ENCODE measurements around the gene DNAH14. TPM values are rescaled to one million over a fixed set of nuclear protein-coding genes. Genes with fewer than 3 reads are reported as not detected.

Gene DNAH14
- polyA plus RNA-seq, 2 of the 4 experiments (the other 2 are of a cell fraction): 15.9 to 35.8 TPM

DNA sequence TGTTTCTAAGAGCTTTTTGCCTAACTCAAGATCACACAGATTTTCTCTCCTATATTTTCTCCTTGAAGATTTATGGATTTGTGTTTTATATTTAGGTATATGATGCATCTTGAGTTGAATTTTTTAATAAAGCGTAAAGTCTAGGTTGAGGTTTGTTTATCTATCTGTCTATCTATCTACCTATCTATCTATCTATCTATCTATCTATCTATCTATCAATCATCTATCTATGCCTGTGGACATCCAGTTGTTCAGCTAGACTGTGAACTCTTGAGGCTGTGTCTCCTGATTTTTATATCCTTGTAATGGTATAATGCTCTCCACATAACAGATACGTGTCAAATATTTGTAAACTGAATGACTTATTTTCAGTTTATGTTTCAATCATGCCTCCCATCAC lies 120.1 kb downstream of the DNAH14 start:
- CTCF ChIA-PET: no interaction called here
- no peak for ATAC-seq

DNA sequence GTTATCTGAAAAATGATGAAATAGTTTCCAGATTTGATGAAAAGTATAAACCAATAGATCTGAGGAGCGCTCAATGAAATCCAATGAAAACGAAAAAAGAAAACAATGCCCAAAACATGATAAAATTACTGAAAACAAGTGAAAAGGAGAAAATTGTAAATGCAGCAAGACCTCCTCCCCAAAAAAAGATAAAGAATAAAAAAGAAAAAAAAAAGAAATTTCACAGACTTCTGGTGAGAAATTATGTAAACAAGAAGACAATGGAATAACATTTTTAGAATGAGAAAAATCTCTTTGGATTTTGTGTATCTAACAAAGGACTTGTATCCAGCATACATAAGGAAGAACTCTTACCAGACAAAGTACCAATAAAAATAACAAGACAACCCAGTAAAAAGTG lies 134.2 kb downstream of the DNAH14 start:
- no peak overlapping the region for H3K4me3 ChIP-seq
- H3K27ac ChIP-seq: no peak overlapping the region
- POLR2A ChIA-PET: no interaction called here
- H3K4me2 ChIP-seq: no peak overlapping the region
- peaks cover 19% of the 10 kb centered on the region; the same call in 2 of the 3 replicates for H3K9me3 ChIP-seq
- DNase-seq (ENCODE audit: low read depth in 1 of 2, low spot score in 1 of 2): no peak
- TF ChIP-seq, protein P1, sequence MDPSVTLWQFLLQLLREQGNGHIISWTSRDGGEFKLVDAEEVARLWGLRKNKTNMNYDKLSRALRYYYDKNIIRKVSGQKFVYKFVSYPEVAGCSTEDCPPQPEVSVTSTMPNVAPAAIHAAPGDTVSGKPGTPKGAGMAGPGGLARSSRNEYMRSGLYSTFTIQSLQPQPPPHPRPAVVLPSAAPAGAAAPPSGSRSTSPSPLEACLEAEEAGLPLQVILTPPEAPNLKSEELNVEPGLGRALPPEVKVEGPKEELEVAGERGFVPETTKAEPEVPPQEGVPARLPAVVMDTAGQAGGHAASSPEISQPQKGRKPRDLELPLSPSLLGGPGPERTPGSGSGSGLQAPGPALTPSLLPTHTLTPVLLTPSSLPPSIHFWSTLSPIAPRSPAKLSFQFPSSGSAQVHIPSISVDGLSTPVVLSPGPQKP (IDR thresholded peaks at IDR 0.05; ENCODE audit: low read depth, low read length): no peak
- TF ChIP-seq SMC3 (IDR thresholded peaks at IDR 0.05) (no peak), RCOR1 (IDR thresholded peaks at IDR 0.05; ENCODE audit: low read depth, low read length) (no peak), POLR2AphosphoS2 (conservative IDR thresholded peaks at IDR 0.05; ENCODE audit: low read length) (no peak), HOXA7 (CRISPR knock-in tag; IDR thresholded peaks at IDR 0.05) (no peak), KDM1A (IDR thresholded peaks at IDR 0.05; ENCODE audit: low read depth) (no peak), JUNB (IDR thresholded peaks at IDR 0.05) (no peak), ESRRA (IDR thresholded peaks at IDR 0.05; ENCODE audit: borderline replicate concordance, low read length) (no peak), POLR2A (IDR thresholded peaks at IDR 0.05; ENCODE audit: low read length) (no peak), CBX2 (IDR thresholded peaks at IDR 0.05; ENCODE audit: borderline replicate concordance, low read depth) (no peak), GATA3 (IDR thresholded peaks at IDR 0.05; ENCODE audit: borderline replicate concordance) (no peak), TP53 (CRISPR knock-in tag; IDR thresholded peaks at IDR 0.05) (no peak)
- TF ChIP-seq, protein P2, sequence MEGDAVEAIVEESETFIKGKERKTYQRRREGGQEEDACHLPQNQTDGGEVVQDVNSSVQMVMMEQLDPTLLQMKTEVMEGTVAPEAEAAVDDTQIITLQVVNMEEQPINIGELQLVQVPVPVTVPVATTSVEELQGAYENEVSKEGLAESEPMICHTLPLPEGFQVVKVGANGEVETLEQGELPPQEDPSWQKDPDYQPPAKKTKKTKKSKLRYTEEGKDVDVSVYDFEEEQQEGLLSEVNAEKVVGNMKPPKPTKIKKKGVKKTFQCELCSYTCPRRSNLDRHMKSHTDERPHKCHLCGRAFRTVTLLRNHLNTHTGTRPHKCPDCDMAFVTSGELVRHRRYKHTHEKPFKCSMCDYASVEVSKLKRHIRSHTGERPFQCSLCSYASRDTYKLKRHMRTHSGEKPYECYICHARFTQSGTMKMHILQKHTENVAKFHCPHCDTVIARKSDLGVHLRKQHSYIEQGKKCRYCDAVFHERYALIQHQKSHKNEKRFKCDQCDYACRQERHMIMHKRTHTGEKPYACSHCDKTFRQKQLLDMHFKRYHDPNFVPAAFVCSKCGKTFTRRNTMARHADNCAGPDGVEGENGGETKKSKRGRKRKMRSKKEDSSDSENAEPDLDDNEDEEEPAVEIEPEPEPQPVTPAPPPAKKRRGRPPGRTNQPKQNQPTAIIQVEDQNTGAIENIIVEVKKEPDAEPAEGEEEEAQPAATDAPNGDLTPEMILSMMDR (IDR thresholded peaks at IDR 0.05): no peak
- TF ChIP-seq, protein P3, sequence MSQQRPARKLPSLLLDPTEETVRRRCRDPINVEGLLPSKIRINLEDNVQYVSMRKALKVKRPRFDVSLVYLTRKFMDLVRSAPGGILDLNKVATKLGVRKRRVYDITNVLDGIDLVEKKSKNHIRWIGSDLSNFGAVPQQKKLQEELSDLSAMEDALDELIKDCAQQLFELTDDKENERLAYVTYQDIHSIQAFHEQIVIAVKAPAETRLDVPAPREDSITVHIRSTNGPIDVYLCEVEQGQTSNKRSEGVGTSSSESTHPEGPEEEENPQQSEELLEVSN (IDR thresholded peaks at IDR 0.05; ENCODE audit: borderline replicate concordance, low read depth): no peak
- TF ChIP-seq, protein P4, sequence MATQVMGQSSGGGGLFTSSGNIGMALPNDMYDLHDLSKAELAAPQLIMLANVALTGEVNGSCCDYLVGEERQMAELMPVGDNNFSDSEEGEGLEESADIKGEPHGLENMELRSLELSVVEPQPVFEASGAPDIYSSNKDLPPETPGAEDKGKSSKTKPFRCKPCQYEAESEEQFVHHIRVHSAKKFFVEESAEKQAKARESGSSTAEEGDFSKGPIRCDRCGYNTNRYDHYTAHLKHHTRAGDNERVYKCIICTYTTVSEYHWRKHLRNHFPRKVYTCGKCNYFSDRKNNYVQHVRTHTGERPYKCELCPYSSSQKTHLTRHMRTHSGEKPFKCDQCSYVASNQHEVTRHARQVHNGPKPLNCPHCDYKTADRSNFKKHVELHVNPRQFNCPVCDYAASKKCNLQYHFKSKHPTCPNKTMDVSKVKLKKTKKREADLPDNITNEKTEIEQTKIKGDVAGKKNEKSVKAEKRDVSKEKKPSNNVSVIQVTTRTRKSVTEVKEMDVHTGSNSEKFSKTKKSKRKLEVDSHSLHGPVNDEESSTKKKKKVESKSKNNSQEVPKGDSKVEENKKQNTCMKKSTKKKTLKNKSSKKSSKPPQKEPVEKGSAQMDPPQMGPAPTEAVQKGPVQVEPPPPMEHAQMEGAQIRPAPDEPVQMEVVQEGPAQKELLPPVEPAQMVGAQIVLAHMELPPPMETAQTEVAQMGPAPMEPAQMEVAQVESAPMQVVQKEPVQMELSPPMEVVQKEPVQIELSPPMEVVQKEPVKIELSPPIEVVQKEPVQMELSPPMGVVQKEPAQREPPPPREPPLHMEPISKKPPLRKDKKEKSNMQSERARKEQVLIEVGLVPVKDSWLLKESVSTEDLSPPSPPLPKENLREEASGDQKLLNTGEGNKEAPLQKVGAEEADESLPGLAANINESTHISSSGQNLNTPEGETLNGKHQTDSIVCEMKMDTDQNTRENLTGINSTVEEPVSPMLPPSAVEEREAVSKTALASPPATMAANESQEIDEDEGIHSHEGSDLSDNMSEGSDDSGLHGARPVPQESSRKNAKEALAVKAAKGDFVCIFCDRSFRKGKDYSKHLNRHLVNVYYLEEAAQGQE (IDR thresholded peaks at IDR 0.05): no peak
- TF ChIP-seq, protein P5, sequence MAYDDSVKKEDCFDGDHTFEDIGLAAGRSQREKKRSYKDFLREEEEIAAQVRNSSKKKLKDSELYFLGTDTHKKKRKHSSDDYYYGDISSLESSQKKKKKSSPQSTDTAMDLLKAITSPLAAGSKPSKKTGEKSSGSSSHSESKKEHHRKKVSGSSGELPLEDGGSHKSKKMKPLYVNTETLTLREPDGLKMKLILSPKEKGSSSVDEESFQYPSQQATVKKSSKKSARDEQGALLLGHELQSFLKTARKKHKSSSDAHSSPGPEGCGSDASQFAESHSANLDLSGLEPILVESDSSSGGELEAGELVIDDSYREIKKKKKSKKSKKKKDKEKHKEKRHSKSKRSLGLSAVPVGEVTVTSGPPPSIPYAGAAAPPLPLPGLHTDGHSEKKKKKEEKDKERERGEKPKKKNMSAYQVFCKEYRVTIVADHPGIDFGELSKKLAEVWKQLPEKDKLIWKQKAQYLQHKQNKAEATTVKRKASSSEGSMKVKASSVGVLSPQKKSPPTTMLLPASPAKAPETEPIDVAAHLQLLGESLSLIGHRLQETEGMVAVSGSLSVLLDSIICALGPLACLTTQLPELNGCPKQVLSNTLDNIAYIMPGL (CRISPR knock-in tag; IDR thresholded peaks at IDR 0.05; ENCODE audit: borderline replicate concordance): no peak
- ATAC-seq: no peak
- WGBS (ENCODE audit: missing lambda C conversion rate): 64% methylated on average over 2 of the region's 2 CpGs
- FAIRE-seq: no peak
- no peaks in the 10 kb centered on the region for H3K4me1 ChIP-seq
- CTCF ChIA-PET: no interaction called here

More for the DNA sequence above, 120.1 kb downstream of the DNAH14 start:
- 76% methylated on average over 2 of the region's 2 CpGs for WGBS (ENCODE audit: missing lambda C conversion rate)
- TF ChIP-seq RFX5 (IDR thresholded peaks at IDR 0.05): no peak
- no peak for TF ChIP-seq CBX2 (IDR thresholded peaks at IDR 0.05; ENCODE audit: borderline replicate concordance, low read depth)
- TF ChIP-seq BHLHE40 (IDR thresholded peaks at IDR 0.05; ENCODE audit: low read depth, low read length): no peak
- no peak for TF ChIP-seq HOXB5 (CRISPR knock-in tag; IDR thresholded peaks at IDR 0.05)
- no peak for TF ChIP-seq ZSCAN20 (CRISPR knock-in tag; IDR thresholded peaks at IDR 0.05)
- no peak for TF ChIP-seq TFCP2L1 (CRISPR knock-in tag; IDR thresholded peaks at IDR 0.05)
- TF ChIP-seq NPAS2 (CRISPR knock-in tag; IDR thresholded peaks at IDR 0.05; ENCODE audit: borderline replicate concordance): no peak
- TF ChIP-seq, protein P6, sequence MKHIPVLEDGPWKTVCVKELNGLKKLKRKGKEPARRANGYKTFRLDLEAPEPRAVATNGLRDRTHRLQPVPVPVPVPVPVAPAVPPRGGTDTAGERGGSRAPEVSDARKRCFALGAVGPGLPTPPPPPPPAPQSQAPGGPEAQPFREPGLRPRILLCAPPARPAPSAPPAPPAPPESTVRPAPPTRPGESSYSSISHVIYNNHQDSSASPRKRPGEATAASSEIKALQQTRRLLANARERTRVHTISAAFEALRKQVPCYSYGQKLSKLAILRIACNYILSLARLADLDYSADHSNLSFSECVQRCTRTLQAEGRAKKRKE (CRISPR knock-in tag; IDR thresholded peaks at IDR 0.05; ENCODE audit: low read depth): no peak
- no peak for TF ChIP-seq ZFP36 (IDR thresholded peaks at IDR 0.05; ENCODE audit: borderline replicate concordance, partially characterized antibody)
- no peak for TF ChIP-seq ZC3H11A (IDR thresholded peaks at IDR 0.05)
- Histone ChIP-seq H3K27ac (no peak overlapping the region), H3K4me2 (no peak overlapping the region), H3K4me1 (no peaks in the 10 kb centered on the region), H3K9me3 (no peaks in the 10 kb centered on the region), H3K4me3 (no peak overlapping the region)
- FAIRE-seq (no peak), DNase-seq (ENCODE audit: low read depth in 1 of 2, low spot score in 1 of 2) (no peak)
- POLR2A ChIA-PET: no interaction called here

All from A549 (cell line).